Non-pigmented ciliary epithelial cell (primary cell): ENCODE data around the gene KCNH5.

Experiments
- DNase-seq: peaks from one replicate; pipeline ENCODE4 v3.0.0-alpha.2; 2010; ENCODE audit warnings: low read depth

KCNH5 gene

GRCh38 chr14:62673014-62673755, 372.1 kb downstream of the KCNH5 start:
- DNase-seq: no peak

- no peak for DNase-seq
These were observed 374.7 kb downstream of the KCNH5 start for GRCh38 chr14:62670526-62670925.

- no peak for DNase-seq
These were observed 377.8 kb downstream of the KCNH5 start for GRCh38 chr14:62667421-62667914.

GRCh38 chr14:62665286-62665685, 380.0 kb downstream of the KCNH5 start:
- DNase-seq: no peak

- DNase-seq: no peak
These were observed 381.8 kb downstream of the KCNH5 start for GRCh38 chr14:62663456-62663821.

GRCh38 chr14:62662811-62663455, 382.3 kb downstream of the KCNH5 start:
- no peak for DNase-seq

GRCh38 chr14:62661818-62662217, 383.4 kb downstream of the KCNH5 start:
- no peak for DNase-seq

- no peak for DNase-seq
These were observed 386.6 kb downstream of the KCNH5 start for GRCh38 chr14:62658631-62659030.

GRCh38 chr14:62657376-62657775, 387.9 kb downstream of the KCNH5 start:
- no peak for DNase-seq

GRCh38 chr14:62655166-62655565, 390.1 kb downstream of the KCNH5 start:
- DNase-seq: no peak

- DNase-seq: no peak
These were observed 390.6 kb downstream of the KCNH5 start for GRCh38 chr14:62654641-62655040.
